Panc1 (cell line): ENCODE results near the gene PRDM12.

Experiments used
- POLR2AphosphoS5 ChIP-seq: IDR thresholded peaks from 2 replicates; pipeline ENCODE4 v1.6.1; 2012; ENCODE audit warnings: mild to moderate bottlenecking, low read depth, low read length, moderate library complexity
- SIN3A ChIP-seq: IDR thresholded peaks from 2 replicates; pipeline ENCODE4 v1.6.1; 2012; ENCODE audit warnings: low read depth, mild to moderate bottlenecking, low read length, moderate library complexity, borderline replicate concordance; ENCODE audit not compliant: insufficient read depth
- TCF7L2 ChIP-seq: IDR thresholded peaks from 2 replicates; pipeline ENCODE4 v1.6.1; 2011; ENCODE audit warnings: mild to moderate bottlenecking, low read depth, low read length, inconsistent platforms
- TF ChIP-seq, protein P1 (sequence below): fragments of 450-650 bp; IDR thresholded peaks from 2 replicates; pipeline ENCODE4 v1.5.1; 2017; ENCODE audit warnings: mild to moderate bottlenecking
- TF ChIP-seq, protein P2 (sequence below), 2 experiments: IDR thresholded peaks; 2 replicates each; pipeline ENCODE4 v1.6.1; 2011 to 2012; ENCODE audit warnings: low read depth in 2 of 2, control low read depth in 1 of 2, low read length in 1 of 2, mild to moderate bottlenecking in 1 of 2, moderate library complexity in 1 of 2; ENCODE audit not compliant: insufficient read depth in 1 of 2

- TF ChIP-seq, protein P1, sequence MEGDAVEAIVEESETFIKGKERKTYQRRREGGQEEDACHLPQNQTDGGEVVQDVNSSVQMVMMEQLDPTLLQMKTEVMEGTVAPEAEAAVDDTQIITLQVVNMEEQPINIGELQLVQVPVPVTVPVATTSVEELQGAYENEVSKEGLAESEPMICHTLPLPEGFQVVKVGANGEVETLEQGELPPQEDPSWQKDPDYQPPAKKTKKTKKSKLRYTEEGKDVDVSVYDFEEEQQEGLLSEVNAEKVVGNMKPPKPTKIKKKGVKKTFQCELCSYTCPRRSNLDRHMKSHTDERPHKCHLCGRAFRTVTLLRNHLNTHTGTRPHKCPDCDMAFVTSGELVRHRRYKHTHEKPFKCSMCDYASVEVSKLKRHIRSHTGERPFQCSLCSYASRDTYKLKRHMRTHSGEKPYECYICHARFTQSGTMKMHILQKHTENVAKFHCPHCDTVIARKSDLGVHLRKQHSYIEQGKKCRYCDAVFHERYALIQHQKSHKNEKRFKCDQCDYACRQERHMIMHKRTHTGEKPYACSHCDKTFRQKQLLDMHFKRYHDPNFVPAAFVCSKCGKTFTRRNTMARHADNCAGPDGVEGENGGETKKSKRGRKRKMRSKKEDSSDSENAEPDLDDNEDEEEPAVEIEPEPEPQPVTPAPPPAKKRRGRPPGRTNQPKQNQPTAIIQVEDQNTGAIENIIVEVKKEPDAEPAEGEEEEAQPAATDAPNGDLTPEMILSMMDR, result no peak
- TF ChIP-seq POLR2AphosphoS5, result no peak
- TF ChIP-seq, protein P2, sequence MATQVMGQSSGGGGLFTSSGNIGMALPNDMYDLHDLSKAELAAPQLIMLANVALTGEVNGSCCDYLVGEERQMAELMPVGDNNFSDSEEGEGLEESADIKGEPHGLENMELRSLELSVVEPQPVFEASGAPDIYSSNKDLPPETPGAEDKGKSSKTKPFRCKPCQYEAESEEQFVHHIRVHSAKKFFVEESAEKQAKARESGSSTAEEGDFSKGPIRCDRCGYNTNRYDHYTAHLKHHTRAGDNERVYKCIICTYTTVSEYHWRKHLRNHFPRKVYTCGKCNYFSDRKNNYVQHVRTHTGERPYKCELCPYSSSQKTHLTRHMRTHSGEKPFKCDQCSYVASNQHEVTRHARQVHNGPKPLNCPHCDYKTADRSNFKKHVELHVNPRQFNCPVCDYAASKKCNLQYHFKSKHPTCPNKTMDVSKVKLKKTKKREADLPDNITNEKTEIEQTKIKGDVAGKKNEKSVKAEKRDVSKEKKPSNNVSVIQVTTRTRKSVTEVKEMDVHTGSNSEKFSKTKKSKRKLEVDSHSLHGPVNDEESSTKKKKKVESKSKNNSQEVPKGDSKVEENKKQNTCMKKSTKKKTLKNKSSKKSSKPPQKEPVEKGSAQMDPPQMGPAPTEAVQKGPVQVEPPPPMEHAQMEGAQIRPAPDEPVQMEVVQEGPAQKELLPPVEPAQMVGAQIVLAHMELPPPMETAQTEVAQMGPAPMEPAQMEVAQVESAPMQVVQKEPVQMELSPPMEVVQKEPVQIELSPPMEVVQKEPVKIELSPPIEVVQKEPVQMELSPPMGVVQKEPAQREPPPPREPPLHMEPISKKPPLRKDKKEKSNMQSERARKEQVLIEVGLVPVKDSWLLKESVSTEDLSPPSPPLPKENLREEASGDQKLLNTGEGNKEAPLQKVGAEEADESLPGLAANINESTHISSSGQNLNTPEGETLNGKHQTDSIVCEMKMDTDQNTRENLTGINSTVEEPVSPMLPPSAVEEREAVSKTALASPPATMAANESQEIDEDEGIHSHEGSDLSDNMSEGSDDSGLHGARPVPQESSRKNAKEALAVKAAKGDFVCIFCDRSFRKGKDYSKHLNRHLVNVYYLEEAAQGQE (IDR thresholded peaks at IDR 0.05; ENCODE audit: insufficient read depth in 1 of 2, low read depth in 2 of 2, low read length in 1 of 2), result no peak
- TF ChIP-seq TCF7L2, result no peak
- no peak for TF ChIP-seq SIN3A
Measured at GRCh38 chr9:130670644-130671043, 6.2 kb downstream of the PRDM12 start.
